Gastroesophageal sphincter (tissue), 3 donors: ENCODE results near the gene ORM2.

Experiments
- POLR2A ChIP-seq, 2 donors: fragments of 450-650 bp; IDR thresholded peaks; one replicate each; pipeline ENCODE4 v1.6.1; 2017; ENCODE audit warnings: antibody characterized with exemption in 2 of 2, mild to moderate bottlenecking in 2 of 2, moderate library complexity in 1 of 2
- POLR2AphosphoS5 ChIP-seq: sonication (generic); formaldehyde crosslinking; IDR thresholded peaks from one replicate; pipeline ENCODE4 v1.6.1; 2017; ENCODE audit warnings: antibody characterized with exemption
- TF ChIP-seq, protein P1 (sequence below), 4 experiments: fragments of 200-600 bp in 2 of 4; fragments of 450-650 bp in 2 of 4; sonication (generic) in 1 of 4; IDR thresholded peaks; one replicate each; pipeline ENCODE4 v1.5.1; 2017 to 2019; ENCODE audit warnings: antibody characterized with exemption in 4 of 4, mild to moderate bottlenecking in 2 of 4, moderate library complexity in 2 of 4

DNA sequence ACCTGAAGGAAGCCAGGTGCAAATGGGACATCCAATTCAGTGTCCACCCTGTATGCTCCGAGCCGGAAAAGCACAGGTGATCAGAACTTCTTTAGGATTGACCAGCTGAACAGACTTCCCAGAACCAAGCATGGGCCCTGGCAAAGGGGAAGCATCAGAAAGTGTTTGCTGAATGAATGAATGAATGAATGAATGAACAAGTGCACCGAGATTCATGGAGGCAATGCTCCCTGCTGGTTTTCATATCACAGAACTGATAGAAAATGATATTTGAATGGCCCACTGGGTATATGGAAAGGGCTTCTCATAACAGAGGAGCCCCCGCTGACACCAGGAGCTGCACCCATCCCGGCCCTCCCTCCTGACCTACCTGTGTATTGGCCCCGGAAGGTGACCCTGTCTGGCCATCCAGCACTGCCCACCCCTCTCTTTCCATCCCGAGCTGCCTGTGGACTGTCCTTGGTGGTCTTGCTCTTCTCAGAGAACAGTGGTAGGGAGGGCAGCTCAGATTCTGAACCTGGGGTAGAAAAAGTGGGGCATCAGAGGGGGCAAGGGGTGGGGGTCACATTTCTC is 15.9 kb downstream of the ORM2 start:
- TF ChIP-seq, protein P1, sequence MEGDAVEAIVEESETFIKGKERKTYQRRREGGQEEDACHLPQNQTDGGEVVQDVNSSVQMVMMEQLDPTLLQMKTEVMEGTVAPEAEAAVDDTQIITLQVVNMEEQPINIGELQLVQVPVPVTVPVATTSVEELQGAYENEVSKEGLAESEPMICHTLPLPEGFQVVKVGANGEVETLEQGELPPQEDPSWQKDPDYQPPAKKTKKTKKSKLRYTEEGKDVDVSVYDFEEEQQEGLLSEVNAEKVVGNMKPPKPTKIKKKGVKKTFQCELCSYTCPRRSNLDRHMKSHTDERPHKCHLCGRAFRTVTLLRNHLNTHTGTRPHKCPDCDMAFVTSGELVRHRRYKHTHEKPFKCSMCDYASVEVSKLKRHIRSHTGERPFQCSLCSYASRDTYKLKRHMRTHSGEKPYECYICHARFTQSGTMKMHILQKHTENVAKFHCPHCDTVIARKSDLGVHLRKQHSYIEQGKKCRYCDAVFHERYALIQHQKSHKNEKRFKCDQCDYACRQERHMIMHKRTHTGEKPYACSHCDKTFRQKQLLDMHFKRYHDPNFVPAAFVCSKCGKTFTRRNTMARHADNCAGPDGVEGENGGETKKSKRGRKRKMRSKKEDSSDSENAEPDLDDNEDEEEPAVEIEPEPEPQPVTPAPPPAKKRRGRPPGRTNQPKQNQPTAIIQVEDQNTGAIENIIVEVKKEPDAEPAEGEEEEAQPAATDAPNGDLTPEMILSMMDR (IDR thresholded peaks at IDR 0.05) = no peak
- TF ChIP-seq POLR2AphosphoS5 = no peak
- TF ChIP-seq POLR2A (IDR thresholded peaks at IDR 0.05) = no peak
